ENCODE measurements around the gene OTOP3. TPM values are rescaled to one million over a fixed set of nuclear protein-coding genes. Genes with fewer than 3 reads are reported as not detected.

The OTOP3 gene
- total RNA-seq, 3 donors from 2014 or later (not counting 1 experiment from before 2014, with no cell fraction given), result not detected

GRCh38 chr17:74987418-74987908 lies 51.8 kb downstream of the OTOP3 start, which contains the start of gene CDR2L:
Gene CDR2L, plus strand, starts transcription at chr17:74987632. Its CDS starts 412 bp downstream, at chr17:74988044.
- peak within 1 kb of the TSS; percentile 21 for H3K4me3 ChIP-seq (ENCODE audit: low read length)
- under 1% methylated on average over 51 of the region's 51 CpGs for WGBS (ENCODE audit: insufficient coverage)
- Mint-ChIP-seq H3K27me3 (ENCODE audit: low read depth in 2 of 2) (peaks cover 7 to 19% of the 10 kb centered on the region in 2 donors), H3K4me1 (peaks cover 9 to 10% of the 10 kb centered on the region in 2 donors), H3K27ac (peak within 1 kb of the TSS in 1 of 2 donors; percentile 61), H3K36me3 (no peaks in the 10 kb centered on the region), H3K9me3 (no peaks in the 10 kb centered on the region), H3K4me3 (peak within 1 kb of the TSS; percentile 91)
- TF ChIP-seq CTCF (IDR thresholded peaks at IDR 0.05), result no peak
- DNase-seq (peak; percentile 94), ATAC-seq (peak; percentile 98)
- no peaks in the 10 kb centered on the region for H3K36me3 ChIP-seq (ENCODE audit: control insufficient read depth, insufficient read depth, low read length)
- H3K4me1 ChIP-seq (ENCODE audit: control insufficient read depth, insufficient read depth, low read length), result peaks cover 20% of the 10 kb centered on the region
- no peak within 1 kb of the TSS for H3K27ac ChIP-seq (ENCODE audit: low read length)
- H3K9me3 ChIP-seq (ENCODE audit: control insufficient read depth, insufficient read depth, low read length), result no peaks in the 10 kb centered on the region
- intact Hi-C loops (cut with micrococcal nuclease), result no loop called here
- peaks cover 10% of the 10 kb centered on the region for H3K27me3 ChIP-seq (ENCODE audit: control insufficient read depth, insufficient read depth, low read length)

DNA sequence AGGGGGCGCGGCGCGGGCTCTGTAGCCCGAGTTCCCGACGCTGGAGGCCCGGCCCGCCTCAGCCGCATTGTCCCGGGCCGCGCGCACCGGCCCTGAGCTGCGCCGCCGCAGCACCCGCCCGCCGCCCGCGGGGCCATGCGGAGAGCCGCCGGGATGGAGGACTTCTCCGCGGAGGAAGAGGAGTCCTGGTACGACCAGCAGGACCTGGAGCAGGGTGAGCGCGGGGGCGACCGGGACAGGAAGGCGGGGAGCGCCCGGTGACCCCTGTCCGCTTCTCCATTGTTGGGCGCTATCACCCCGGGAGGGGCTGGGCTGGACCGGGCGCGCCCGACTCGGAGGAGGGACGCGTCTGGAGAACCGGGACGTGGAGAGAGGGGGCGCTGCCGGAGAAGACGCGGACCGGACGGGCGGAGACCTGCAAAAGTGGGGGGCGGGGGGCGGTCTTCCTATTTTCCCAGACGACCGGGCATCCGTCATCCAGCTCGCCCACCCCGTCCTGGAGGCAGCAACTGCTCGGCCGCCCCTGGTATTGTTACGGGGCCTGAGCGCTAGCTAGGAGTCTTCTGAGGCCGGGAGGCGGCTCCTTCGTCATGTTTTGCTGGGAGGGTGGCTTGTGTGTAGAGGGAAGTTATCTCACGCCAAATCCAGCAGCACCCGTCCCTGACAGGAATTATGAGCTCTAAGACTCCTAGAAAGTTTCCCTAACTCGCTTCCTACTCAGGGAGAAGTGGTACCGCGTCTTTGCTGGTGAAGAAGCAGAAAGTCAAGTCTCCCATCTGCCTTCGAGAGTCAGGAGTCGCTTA lies 52.4 kb downstream of the OTOP3 start:
- peaks cover 16% of the 10 kb centered on the region for H3K4me1 ChIP-seq (ENCODE audit: control insufficient read depth, insufficient read depth, low read length)
- H3K27ac ChIP-seq (ENCODE audit: low read length), result no peak overlapping the region
- peaks cover 10% of the 10 kb centered on the region for H3K27me3 ChIP-seq (ENCODE audit: control insufficient read depth, insufficient read depth, low read length)
- no peaks in the 10 kb centered on the region for H3K36me3 ChIP-seq (ENCODE audit: control insufficient read depth, insufficient read depth, low read length)
- TF ChIP-seq CTCF (IDR thresholded peaks at IDR 0.05), result peak; percentile 5
- WGBS (ENCODE audit: insufficient coverage), result 3% methylated on average over 76 of the region's 76 CpGs
- Mint-ChIP-seq H3K4me3 (peak overlapping the region; percentile 83), H3K27me3 (ENCODE audit: low read depth in 2 of 2) (peaks cover 7 to 21% of the 10 kb centered on the region in 2 donors), H3K4me1 (peaks cover 9 to 10% of the 10 kb centered on the region in 2 donors), H3K27ac (no peak overlapping the region), H3K36me3 (no peaks in the 10 kb centered on the region), H3K9me3 (no peaks in the 10 kb centered on the region)
- DNase-seq (peak in 1 of 2 donors; percentile 43), ATAC-seq (peak; percentile 35 to 48 (median 46))
- no peaks in the 10 kb centered on the region for H3K9me3 ChIP-seq (ENCODE audit: control insufficient read depth, insufficient read depth, low read length)
- H3K4me3 ChIP-seq (ENCODE audit: low read length), result peak overlapping the region; percentile 11
- intact Hi-C loops (cut with micrococcal nuclease), result no loop called here

DNA sequence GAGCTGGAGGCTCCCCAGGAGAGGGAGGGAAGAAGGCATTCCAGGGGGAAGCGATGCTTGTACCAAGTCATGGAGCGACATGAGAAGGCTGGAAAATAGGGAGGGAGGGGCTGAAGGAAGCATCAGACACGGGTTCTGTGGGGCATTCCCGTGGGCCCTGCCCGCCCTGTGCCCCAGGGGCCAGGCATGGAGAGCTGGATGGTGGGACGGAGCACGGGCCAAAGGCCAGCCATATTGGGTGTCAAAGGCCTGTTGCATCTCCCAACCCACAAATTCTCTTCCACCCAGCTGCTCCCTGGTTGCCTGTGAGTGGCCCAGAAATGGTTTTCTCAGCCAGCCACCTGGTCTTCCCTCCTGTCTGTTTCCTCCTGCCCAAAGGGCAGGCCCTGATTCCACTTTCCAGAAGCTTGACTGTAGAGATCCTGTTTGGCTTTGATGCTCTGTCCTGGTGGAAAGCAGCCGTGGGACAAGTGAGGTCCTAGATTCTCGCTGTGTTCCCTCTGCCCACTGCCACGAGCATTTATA lies 54.9 kb downstream of the OTOP3 start:
- H3K27ac ChIP-seq (ENCODE audit: low read length), result no peak overlapping the region
- no peak for ATAC-seq

More for the DNA sequence above, 54.9 kb downstream of the OTOP3 start:
- peaks cover 9 to 10% of the 10 kb centered on the region in 2 donors for H3K4me1 Mint-ChIP-seq
- H3K4me1 ChIP-seq (ENCODE audit: control insufficient read depth, insufficient read depth, low read length), result peaks cover 16% of the 10 kb centered on the region
- peaks cover 2 to 18% of the 10 kb centered on the region in 2 donors for H3K27me3 Mint-ChIP-seq (ENCODE audit: low read depth in 2 of 2)
- TF ChIP-seq CTCF (IDR thresholded peaks at IDR 0.05), result no peak
- H3K36me3 ChIP-seq (ENCODE audit: control insufficient read depth, insufficient read depth, low read length), result no peaks in the 10 kb centered on the region
- H3K9me3 Mint-ChIP-seq, result no peaks in the 10 kb centered on the region
- 95% methylated on average over 10 of the region's 10 CpGs for WGBS (ENCODE audit: insufficient coverage)
- H3K27ac Mint-ChIP-seq, result no peak overlapping the region
- no peak overlapping the region for H3K4me3 Mint-ChIP-seq
- H3K27me3 ChIP-seq (ENCODE audit: control insufficient read depth, insufficient read depth, low read length), result peaks cover 10% of the 10 kb centered on the region
- H3K4me3 ChIP-seq (ENCODE audit: low read length), result no peak overlapping the region
- H3K9me3 ChIP-seq (ENCODE audit: control insufficient read depth, insufficient read depth, low read length), result no peaks in the 10 kb centered on the region
- H3K36me3 Mint-ChIP-seq, result no peaks in the 10 kb centered on the region
- DNase-seq, result no peak
- intact Hi-C loops (cut with micrococcal nuclease), result no loop called here
